A673 (cell line): Measurements from ENCODE around the gene DNMT3L. TPM values are rescaled to one million over a fixed set of nuclear protein-coding genes. Genes with fewer than 3 reads are reported as not detected.
"Not testable (repeated sequence)": the region's sequence is repeated elsewhere in the genome, so short reads cannot be mapped to it uniquely, and the experiment has no call there.

Experiments used
- BruUV-seq: library from RNA; stranded (reverse); fragments of 400-500 nt; replicated peaks from 2 replicates; lab custom pipeline; 2021; lab: Mats Ljungman, UMichigan
- CTCF ChIA-PET: fragments of 300-600 bp; sonication (Branson Sonifier 250); formaldehyde crosslinking; loops from one replicate; lab custom pipeline; 2022; ENCODE audit warnings: antibody characterized with exemption; lab: Charles Lee
- POLR2A ChIA-PET: fragments of 300-600 bp; sonication (Branson Sonifier 250); formaldehyde crosslinking; loops from one replicate; lab custom pipeline; 2022; ENCODE audit warnings: antibody characterized with exemption; ENCODE audit not compliant: low non-redundant PET; lab: Charles Lee
- DNase-seq: peaks from one replicate; pipeline ENCODE4 v3.0.0-alpha.2; 2015; ENCODE audit warnings: low spot score
- H3K27ac ChIP-seq: fragments of 200-600 bp; sonication (generic); 2 replicates; pipeline ENCODE4 v1.5.1; 2016; ENCODE audit warnings: mixed run types, low read depth, mild to moderate bottlenecking, mixed read lengths, antibody characterized with exemption, low read length; ENCODE audit not compliant: poor library complexity, severe bottlenecking
- H3K27me3 ChIP-seq: fragments of 200-600 bp; sonication (generic); replicated peaks from 2 replicates; pipeline ENCODE4 v1.6.1; 2017; ENCODE audit warnings: mixed run types, low read depth, mild to moderate bottlenecking, mixed read lengths, antibody characterized with exemption, low read length; ENCODE audit not compliant: insufficient read depth, poor library complexity
- H3K36me3 ChIP-seq: fragments of 200-600 bp; sonication (generic); 2 replicates; pipeline ENCODE4 v1.6.1; 2016; ENCODE audit warnings: mixed run types, mild to moderate bottlenecking, mixed read lengths, antibody characterized with exemption, low read length; ENCODE audit not compliant: insufficient read depth, poor library complexity, severe bottlenecking
- H3K4me1 ChIP-seq: fragments of 200-600 bp; sonication (generic); 2 replicates; pipeline ENCODE4 v1.6.1; 2017; ENCODE audit warnings: mixed run types, mild to moderate bottlenecking, mixed read lengths, antibody characterized with exemption, low read length; ENCODE audit not compliant: insufficient read depth, poor library complexity, severe bottlenecking
- H3K4me3 ChIP-seq: fragments of 200-600 bp; sonication (generic); 2 replicates; pipeline ENCODE4 v1.5.1; 2016; ENCODE audit warnings: low read depth, mixed run types, mild to moderate bottlenecking, mixed read lengths, low read length; ENCODE audit not compliant: poor library complexity, severe bottlenecking
- H3K9me3 ChIP-seq: fragments of 200-600 bp; sonication (generic); 2 replicates; pipeline ENCODE4 v1.6.1; 2016; ENCODE audit warnings: mixed run types, low read depth, mild to moderate bottlenecking, mixed read lengths, antibody characterized with exemption, low read length; ENCODE audit not compliant: poor library complexity, severe bottlenecking
- EZH2 ChIP-seq: fragments of 200-600 bp; sonication (generic); IDR thresholded peaks from 2 replicates; pipeline ENCODE4 v1.6.1; 2017; ENCODE audit warnings: borderline replicate concordance, low read depth, mild to moderate bottlenecking, mixed read lengths, antibody characterized with exemption, low read length; ENCODE audit not compliant: poor library complexity, severe bottlenecking
- intact Hi-C: fragments of 100-400 bp; cut with micrococcal nuclease; formaldehyde crosslinking; loops from one replicate; pipeline ENCODE4 v1.10.0; 2022; ENCODE audit not compliant: unreplicated experiment
- total RNA-seq: library from RNA; stranded (reverse); gene quantifications from 2 replicates; pipeline ENCODE4 v1.2.3, GENCODE V29; 2021
- TF ChIP-seq, protein P1 (sequence below): fragments of 300-800, 200-600 bp; sonication (generic); conservative IDR thresholded peaks from 2 replicates; pipeline ENCODE4 v1.5.1; 2017; ENCODE audit warnings: low read depth, mild to moderate bottlenecking, antibody characterized with exemption, low read length, moderate library complexity, mixed read lengths

DNMT3L gene
- total RNA-seq, 1 experiment from 2014 or later: not detected

DNA sequence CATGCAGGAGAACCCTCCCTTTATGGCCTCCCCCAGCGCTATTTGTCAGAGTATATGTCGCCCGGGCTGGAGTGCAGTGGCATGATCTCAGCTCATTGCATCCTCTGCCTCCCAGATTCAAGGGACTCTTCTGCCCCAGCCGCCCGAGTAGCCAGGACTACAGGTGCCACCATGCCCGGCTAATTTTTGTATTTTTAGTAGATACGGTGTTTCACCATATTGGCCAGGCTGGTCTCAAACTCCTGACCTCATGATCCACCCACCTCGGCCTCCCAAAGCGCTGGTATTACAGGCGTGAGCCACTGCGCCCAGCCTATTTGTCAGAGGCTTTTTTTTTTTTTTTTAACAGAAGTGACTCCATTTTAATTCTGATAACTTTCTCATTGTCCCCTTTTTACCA lies 61.7 kb downstream of the DNMT3L start:
- intact Hi-C loops: not testable (repeated sequence)

DNA sequence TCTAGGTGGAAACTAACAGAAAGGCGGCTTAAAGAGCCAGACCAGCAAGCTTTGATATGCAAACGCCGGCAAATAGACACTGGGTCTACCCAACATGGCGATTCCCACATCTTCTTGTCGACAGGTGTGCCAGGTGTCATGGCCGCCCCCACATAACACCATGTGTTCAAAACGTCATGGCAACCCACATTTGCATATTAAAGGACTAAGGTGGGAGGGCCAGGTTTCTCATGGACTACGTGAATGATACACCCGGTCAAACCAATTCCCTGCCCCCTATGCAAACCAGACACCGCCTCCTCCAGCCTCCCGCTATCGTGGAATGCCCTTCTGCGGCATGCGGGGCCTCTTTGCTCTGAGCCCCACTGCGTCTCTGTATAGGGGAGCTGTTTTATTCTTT lies 62.2 kb downstream of the DNMT3L start:
- no peaks in the 10 kb centered on the region for H3K36me3 ChIP-seq
- no peaks in the 10 kb centered on the region for H3K4me1 ChIP-seq
- CTCF ChIA-PET: no interaction called here
- no peak overlapping the region for H3K4me3 ChIP-seq
- intact Hi-C loops: no loop called here
- H3K9me3 ChIP-seq: no peaks in the 10 kb centered on the region
- TF ChIP-seq, protein P1, sequence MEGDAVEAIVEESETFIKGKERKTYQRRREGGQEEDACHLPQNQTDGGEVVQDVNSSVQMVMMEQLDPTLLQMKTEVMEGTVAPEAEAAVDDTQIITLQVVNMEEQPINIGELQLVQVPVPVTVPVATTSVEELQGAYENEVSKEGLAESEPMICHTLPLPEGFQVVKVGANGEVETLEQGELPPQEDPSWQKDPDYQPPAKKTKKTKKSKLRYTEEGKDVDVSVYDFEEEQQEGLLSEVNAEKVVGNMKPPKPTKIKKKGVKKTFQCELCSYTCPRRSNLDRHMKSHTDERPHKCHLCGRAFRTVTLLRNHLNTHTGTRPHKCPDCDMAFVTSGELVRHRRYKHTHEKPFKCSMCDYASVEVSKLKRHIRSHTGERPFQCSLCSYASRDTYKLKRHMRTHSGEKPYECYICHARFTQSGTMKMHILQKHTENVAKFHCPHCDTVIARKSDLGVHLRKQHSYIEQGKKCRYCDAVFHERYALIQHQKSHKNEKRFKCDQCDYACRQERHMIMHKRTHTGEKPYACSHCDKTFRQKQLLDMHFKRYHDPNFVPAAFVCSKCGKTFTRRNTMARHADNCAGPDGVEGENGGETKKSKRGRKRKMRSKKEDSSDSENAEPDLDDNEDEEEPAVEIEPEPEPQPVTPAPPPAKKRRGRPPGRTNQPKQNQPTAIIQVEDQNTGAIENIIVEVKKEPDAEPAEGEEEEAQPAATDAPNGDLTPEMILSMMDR: no peak
- TF ChIP-seq EZH2: no peak
- POLR2A ChIA-PET: no interaction called here
- no peak for DNase-seq
- H3K27ac ChIP-seq: no peak overlapping the region
- H3K27me3 ChIP-seq: no peaks in the 10 kb centered on the region
- BruUV-seq: no TSS peak

More for the DNA sequence above, 61.7 kb downstream of the DNMT3L start:
- H3K4me3 ChIP-seq, H3K9me3 ChIP-seq, BruUV-seq, H3K36me3 ChIP-seq, DNase-seq, CTCF ChIA-PET, POLR2A ChIA-PET, H3K27ac ChIP-seq, H3K27me3 ChIP-seq, H3K4me1 ChIP-seq: not testable (repeated sequence)

GRCh38 chr21:44197156-44197516 lies 64.6 kb downstream of the DNMT3L start:
- H3K27ac ChIP-seq, H3K4me3 ChIP-seq, H3K27me3 ChIP-seq, H3K4me1 ChIP-seq, H3K36me3 ChIP-seq, intact Hi-C loops, CTCF ChIA-PET, BruUV-seq, DNase-seq, H3K9me3 ChIP-seq, POLR2A ChIA-PET: not testable (repeated sequence)

Other genes starting within 250 kb of the DNMT3L start
- 46.6 and 51.4 TPM in 2 replicates for gene TRAPPC10, start 249.6 kb downstream of the DNMT3L start, total RNA-seq
- gene PWP2, start 154.5 kb downstream of the DNMT3L start, total RNA-seq: 10.1 and 13.0 TPM in 2 replicates
- gene GATD3, start 128.2 kb downstream of the DNMT3L start, total RNA-seq: 13.1 and 16.3 TPM in 2 replicates
- 0.69 and 1.3 TPM in 2 replicates for gene ICOSLG, start 21.0 kb downstream of the DNMT3L start, total RNA-seq
- not detected in 2 replicates for gene AIRE, start 24.0 kb upstream of the DNMT3L start, total RNA-seq
- 112 and 122 TPM in 2 replicates for gene PFKL, start 38.2 kb upstream of the DNMT3L start, total RNA-seq
- 13.3 and 14.0 TPM in 2 replicates for gene CFAP410, start 77.5 kb upstream of the DNMT3L start, total RNA-seq
- gene TRPM2, start 91.7 kb upstream of the DNMT3L start, total RNA-seq: 0.21 TPM in 1 of 2 replicates, not detected in the other
- gene LRRC3, start 193.6 kb upstream of the DNMT3L start, total RNA-seq: 1.5 and 3.1 TPM in 2 replicates